ENCODE measurements around the gene LIPA. TPM values are rescaled to one million over a fixed set of nuclear protein-coding genes. Genes with fewer than 3 reads are reported as not detected.

Gene LIPA
- polyA plus RNA-seq, 1 donor (not counting 4 experiments of a cell fraction or from before 2014, with no cell fraction given), result 156 TPM

GRCh38 chr10:89164080-89164479 is 87.5 kb downstream of the LIPA start:
- Histone ChIP-seq H3K9ac (ENCODE audit: control insufficient read depth, extremely low read depth, insufficient read depth, low read length) (no peak overlapping the region), H3K27ac (ENCODE audit: control insufficient read depth, insufficient read depth, low read length) (no peak overlapping the region), H3K4me3 (ENCODE audit: control insufficient read depth in 2 of 3, extremely low read depth in 1 of 3, insufficient read depth in 2 of 3, low read depth in 1 of 3, low read length in 3 of 3) (no peak overlapping the region), H3K4me2 (ENCODE audit: control insufficient read depth, extremely low read depth, insufficient read depth, low read depth, low read length) (peak overlapping the region; percentile 80), H3K9me3 (ENCODE audit: control insufficient read depth, low read depth, low read length) (no peaks in the 10 kb centered on the region), H3K4me1 (ENCODE audit: control insufficient read depth, extremely low read depth, insufficient read depth, low read length) (peaks cover 15% of the 10 kb centered on the region), H3K36me3 (ENCODE audit: control insufficient read depth in 2 of 2, extremely low read depth in 1 of 2, insufficient read depth in 2 of 2, low read length in 2 of 2) (no peaks in the 10 kb centered on the region), H3K9me1 (ENCODE audit: control insufficient read depth, extremely low read depth, insufficient read depth, low read length) (no peaks in the 10 kb centered on the region), H4K20me1 (ENCODE audit: control insufficient read depth, extremely low read depth, insufficient read depth, low read length) (no peaks in the 10 kb centered on the region), H3K79me2 (ENCODE audit: control insufficient read depth, insufficient read depth, low read length) (no peaks in the 10 kb centered on the region), H2AFZ (ENCODE audit: control insufficient read depth, low read length) (no peak overlapping the region), H3K27me3 (ENCODE audit: control insufficient read depth, extremely low read depth, insufficient read depth, low read length) (no peaks in the 10 kb centered on the region)
- FAIRE-seq (no peak), DNase-seq (ENCODE audit: low read depth, low spot score) (no peak)
- no peak for TF ChIP-seq CTCF (optimal IDR thresholded peaks at IDR 0.05 in 1 of 3, IDR thresholded peaks at IDR 0.05 in 1 of 3, conservative IDR thresholded peaks at IDR 0.05 in 1 of 3; ENCODE audit: extremely low read depth in 1 of 3, insufficient read depth in 2 of 3, low read length in 3 of 3)
- no peak for TF ChIP-seq EZH2 (IDR thresholded peaks at IDR 0.05; ENCODE audit: low read length)
- dilution Hi-C loops (cut with MboI; ENCODE audit: extremely low pct_ligation_motif_present, low sequenced_read_pairs), result no loop called here

Other genes starting within 250 kb of the LIPA start
- 0.05 to 0.37 TPM in 2 of 3 replicates, not detected in the other for gene CH25H, start 44.5 kb downstream of the LIPA start, polyA plus RNA-seq
- gene IFIT2, start 50.3 kb upstream of the LIPA start, polyA plus RNA-seq, result 3.4 to 4.3 TPM (median 3.9 TPM) in 3 replicates
- gene IFIT3, start 76.2 kb upstream of the LIPA start, polyA plus RNA-seq, result 30.2 to 83.1 TPM (median 42.6 TPM) in 3 replicates
- not detected in 3 replicates for gene IFIT1B, start 126.3 kb upstream of the LIPA start, polyA plus RNA-seq
- gene IFIT1, start 140.8 kb upstream of the LIPA start, polyA plus RNA-seq, result 96.9 to 140 TPM (median 112 TPM) in 3 replicates
- gene IFIT5, start 162.8 kb upstream of the LIPA start, polyA plus RNA-seq, result 10.7 to 15.8 TPM (median 14.8 TPM) in 3 replicates